Measurements from ENCODE around the gene MYO3B. TPM values are rescaled to one million over a fixed set of nuclear protein-coding genes. Genes with fewer than 3 reads are reported as not detected.

MYO3B gene
- total RNA-seq, 1 experiment from 2014 or later: 0.63 TPM

DNA sequence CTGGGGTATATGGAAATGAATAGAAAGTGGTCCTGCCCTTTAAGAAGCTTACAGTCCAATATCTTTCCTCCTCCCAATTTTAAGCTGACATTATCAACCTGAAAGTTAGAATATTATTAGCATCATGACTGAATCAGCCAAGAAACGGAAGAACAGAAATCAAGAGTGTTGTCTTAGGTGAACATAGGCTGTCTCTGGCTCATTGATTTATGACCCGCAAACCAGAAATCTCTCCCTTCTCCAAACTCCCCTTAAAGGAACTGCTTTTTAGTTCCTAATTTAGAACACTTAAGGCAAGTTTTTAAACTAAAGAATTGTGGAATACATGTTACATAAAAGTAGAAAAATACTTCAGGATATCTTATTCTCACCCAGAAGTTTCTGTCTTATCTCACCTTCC, 62.7 kb downstream of the MYO3B start:
- H3K4me1 ChIP-seq (ENCODE audit: insufficient read depth, low read length): 0 out of 2 replicates have a peak, but pooled peaks cover 3% of the 10 kb centered on the region
- H4K5ac ChIP-seq (ENCODE audit: insufficient read length, low read depth, low read length): no peak overlapping the region
- no peak overlapping the region for H2BK20ac ChIP-seq (ENCODE audit: low read depth, low read length, poor library complexity, severe bottlenecking)
- H3K18ac ChIP-seq (ENCODE audit: insufficient read length, low read depth, low read length): no peak overlapping the region
- Mint-ChIP-seq H3K9me3 (no peaks in the 10 kb centered on the region), H3K27ac (no peak overlapping the region), H3K27me3 (ENCODE audit: low read depth) (no peaks in the 10 kb centered on the region), H3K4me1 (peaks cover 28% of the 10 kb centered on the region in 2 experiments), H3K36me3 (ENCODE audit: insufficient read depth in 1 of 3, low read depth in 3 of 3) (no peaks in the 10 kb centered on the region), H3K4me3 (no peak overlapping the region)
- H3K27ac ChIP-seq (ENCODE audit: insufficient read length, low read depth, low read length): no peak overlapping the region
- no peak overlapping the region for H3K4ac ChIP-seq (ENCODE audit: low read depth, low read length)
- TF ChIP-seq, protein P1, sequence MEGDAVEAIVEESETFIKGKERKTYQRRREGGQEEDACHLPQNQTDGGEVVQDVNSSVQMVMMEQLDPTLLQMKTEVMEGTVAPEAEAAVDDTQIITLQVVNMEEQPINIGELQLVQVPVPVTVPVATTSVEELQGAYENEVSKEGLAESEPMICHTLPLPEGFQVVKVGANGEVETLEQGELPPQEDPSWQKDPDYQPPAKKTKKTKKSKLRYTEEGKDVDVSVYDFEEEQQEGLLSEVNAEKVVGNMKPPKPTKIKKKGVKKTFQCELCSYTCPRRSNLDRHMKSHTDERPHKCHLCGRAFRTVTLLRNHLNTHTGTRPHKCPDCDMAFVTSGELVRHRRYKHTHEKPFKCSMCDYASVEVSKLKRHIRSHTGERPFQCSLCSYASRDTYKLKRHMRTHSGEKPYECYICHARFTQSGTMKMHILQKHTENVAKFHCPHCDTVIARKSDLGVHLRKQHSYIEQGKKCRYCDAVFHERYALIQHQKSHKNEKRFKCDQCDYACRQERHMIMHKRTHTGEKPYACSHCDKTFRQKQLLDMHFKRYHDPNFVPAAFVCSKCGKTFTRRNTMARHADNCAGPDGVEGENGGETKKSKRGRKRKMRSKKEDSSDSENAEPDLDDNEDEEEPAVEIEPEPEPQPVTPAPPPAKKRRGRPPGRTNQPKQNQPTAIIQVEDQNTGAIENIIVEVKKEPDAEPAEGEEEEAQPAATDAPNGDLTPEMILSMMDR (conservative IDR thresholded peaks at IDR 0.05): no peak
- no peak overlapping the region for H3K14ac ChIP-seq (ENCODE audit: insufficient read depth, low read length)
- H3K27me3 ChIP-seq (ENCODE audit: insufficient read depth, low read length): no peaks in the 10 kb centered on the region
- DNase-seq: no peak
- no peak overlapping the region for H2BK5ac ChIP-seq (ENCODE audit: insufficient read length, low read length)
- H2BK15ac ChIP-seq (ENCODE audit: low read depth, low read length): no peak overlapping the region
- no peaks in the 10 kb centered on the region for H3K23me2 ChIP-seq (ENCODE audit: insufficient read length, low read depth, low read length, poor library complexity, severe bottlenecking)
- H3K9ac ChIP-seq (ENCODE audit: extremely low read depth, insufficient read length, low read length): no peak overlapping the region
- no peak overlapping the region for H2AFZ ChIP-seq (ENCODE audit: low read length)
- no peaks in the 10 kb centered on the region for H3K9me3 ChIP-seq (ENCODE audit: control insufficient read depth, low read depth, low read length)
- no CpG with 5 or more reads among the region's 2 CpGs for WGBS (ENCODE audit: extremely low coverage, insufficient read length, low lambda C conversion rate)
- H2BK12ac ChIP-seq (ENCODE audit: insufficient read length, low read depth, low read length): no peak overlapping the region
- H3T11ph ChIP-seq (ENCODE audit: low read length): no peak overlapping the region
- no peaks in the 10 kb centered on the region for H4K20me1 ChIP-seq (ENCODE audit: control insufficient read depth, insufficient read depth, insufficient read length)
- no peak overlapping the region for H3K4me2 ChIP-seq (ENCODE audit: insufficient read depth, insufficient read length, low read length)
- no peak overlapping the region for H3K56ac ChIP-seq (ENCODE audit: insufficient read length, low read depth, low read length)
- no peak overlapping the region for H2AK5ac ChIP-seq (ENCODE audit: insufficient read length, low read length)
- no peak overlapping the region for H4K8ac ChIP-seq (replicated peaks; ENCODE audit: insufficient read length, low read depth, low read length)
- no peak overlapping the region for H2BK120ac ChIP-seq (ENCODE audit: low read depth, low read length, poor library complexity, severe bottlenecking)
- no peak overlapping the region for H3K23ac ChIP-seq (ENCODE audit: insufficient read length, low read depth, low read length)
- no peaks in the 10 kb centered on the region for H3K79me2 ChIP-seq (ENCODE audit: insufficient read depth, low read length)
- no peak overlapping the region for H4K91ac ChIP-seq (ENCODE audit: insufficient read length, low read depth, low read length)
- no peaks in the 10 kb centered on the region for H3K79me1 ChIP-seq (ENCODE audit: insufficient read depth, low read depth, low read length, poor library complexity, severe bottlenecking)

Measured in H9 (cell line).